HFF-Myc (cell line): ENCODE results near the gene ADCY9.

Experiments used
- DNase-seq: peaks from one replicate; pipeline ENCODE4 v3.0.0-alpha.2; 2011; ENCODE audit warnings: low read depth; ENCODE audit errors: extremely low read depth
- H3K4me3 ChIP-seq: replicated peaks from 2 replicates; pipeline ENCODE4 v1.5.1; 2011; ENCODE audit warnings: low read depth, mild to moderate bottlenecking, control low read depth, low read length
- CTCF ChIP-seq: IDR thresholded peaks from 2 replicates; pipeline ENCODE4 v1.5.1; 2012; ENCODE audit warnings: mild to moderate bottlenecking, low read depth, low read length, control low read depth; ENCODE audit errors: missing control alignments

ADCY9 gene

GRCh38 chr16:4015275-4016004 lies 100.8 kb downstream of the ADCY9 start:
- DNase-seq = no peak
- no peak for TF ChIP-seq CTCF
- H3K4me3 ChIP-seq = no peak overlapping the region

- DNase-seq = no peak
- no peak for TF ChIP-seq CTCF
- no peak overlapping the region for H3K4me3 ChIP-seq
These were observed 104.2 kb downstream of the ADCY9 start for GRCh38 chr16:4011940-4012629.

- TF ChIP-seq CTCF = no peak
- no peak for DNase-seq
- no peak overlapping the region for H3K4me3 ChIP-seq
These were observed 104.9 kb downstream of the ADCY9 start for GRCh38 chr16:4011225-4011939.

- TF ChIP-seq CTCF = no peak
- H3K4me3 ChIP-seq = no peak overlapping the region
- DNase-seq = no peak
These were observed 105.8 kb downstream of the ADCY9 start for GRCh38 chr16:4010225-4011158.

DNA sequence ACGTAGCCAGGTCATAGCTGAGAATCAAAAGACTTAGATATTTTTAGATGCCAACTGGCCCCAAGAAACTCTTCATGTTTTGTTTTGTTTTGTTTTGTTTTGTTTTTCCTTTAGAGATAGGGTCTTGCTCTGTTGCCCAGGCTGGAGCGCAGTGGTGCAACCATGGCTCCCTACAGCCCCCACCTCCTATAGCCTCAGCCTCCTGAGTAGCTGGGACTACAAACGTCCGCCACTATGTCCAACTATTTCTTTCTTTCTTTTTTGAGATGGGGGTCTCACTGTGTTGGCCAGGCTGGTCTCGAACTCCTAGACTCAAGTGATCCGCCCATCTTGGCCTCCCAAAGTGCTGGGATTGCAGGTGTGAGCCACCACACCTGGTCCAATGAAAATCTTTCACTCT lies 107.1 kb downstream of the ADCY9 start:
- TF ChIP-seq CTCF = no peak
- H3K4me3 ChIP-seq = no peak overlapping the region
- DNase-seq = no peak

GRCh38 chr16:4008116-4008515 lies 108.1 kb downstream of the ADCY9 start:
- H3K4me3 ChIP-seq = no peak overlapping the region

More at GRCh38 chr16:4008116-4008515, 108.1 kb downstream of the ADCY9 start:
- DNase-seq = no peak
- no peak for TF ChIP-seq CTCF
